ENCODE measurements around the gene TGFB1I1.
A peak's percentile ranks its signal among the peaks of the same experiment; 100 is the strongest.

The TGFB1I1 gene

GRCh38 chr16:31452631-31453106 lies 19.3 kb upstream of the TGFB1I1 start:
- DNase-seq (ENCODE audit: low read depth, low spot score), result peak; percentile 73

DNA sequence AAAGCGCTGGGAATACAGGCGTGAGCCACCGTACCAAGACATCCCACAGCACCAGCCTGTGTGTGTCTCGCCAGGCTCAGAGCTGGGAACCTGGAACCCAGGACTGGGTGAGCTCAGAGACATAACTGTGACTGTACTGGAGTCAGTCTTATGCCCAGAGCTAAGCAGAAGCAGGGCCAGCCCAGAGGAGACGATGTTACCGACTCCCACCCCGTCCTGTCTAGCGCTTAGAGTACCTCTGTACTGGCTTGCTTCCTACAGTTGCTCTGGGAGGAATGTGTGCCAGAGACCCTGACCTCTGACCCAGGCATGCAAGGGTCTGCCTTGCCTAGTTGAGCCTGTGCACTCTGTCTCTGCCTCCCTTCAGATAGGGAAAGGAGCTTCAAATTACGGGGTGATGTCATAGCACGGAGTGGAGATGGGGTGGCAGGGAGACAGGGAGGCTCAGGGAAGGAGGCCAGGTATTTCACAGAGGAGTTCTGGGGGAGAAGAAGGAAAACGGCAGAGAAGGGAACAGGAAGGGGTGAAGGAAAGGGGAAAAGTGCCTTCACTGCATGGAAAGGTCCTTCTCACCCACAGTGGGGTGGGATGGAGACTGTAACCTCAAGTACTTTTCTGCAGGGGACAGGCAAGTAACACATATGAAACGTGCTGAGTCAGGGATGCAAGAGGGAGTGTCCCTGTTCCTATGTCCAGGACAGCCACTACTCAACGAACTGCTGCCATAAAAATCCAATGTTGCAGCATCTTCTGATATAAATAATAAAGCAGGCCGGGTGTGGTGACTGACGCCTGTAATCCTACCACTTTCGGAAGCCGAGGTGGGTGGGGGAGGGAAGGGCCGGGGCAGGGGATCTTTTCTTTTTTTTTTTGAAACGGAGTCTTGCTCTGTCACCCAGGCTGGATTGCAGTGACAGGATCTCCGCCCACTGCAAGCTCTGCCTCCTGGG lies 18.4 kb upstream of the TGFB1I1 start:
- no peak for DNase-seq (ENCODE audit: low read depth, low spot score)

- no peak for DNase-seq (ENCODE audit: low read depth, low spot score)
Observed at GRCh38 chr16:31455601-31456314, 16.2 kb upstream of the TGFB1I1 start.

- DNase-seq (ENCODE audit: low read depth, low spot score), result no peak
Observed at GRCh38 chr16:31456988-31457360, 15.0 kb upstream of the TGFB1I1 start.

DNA sequence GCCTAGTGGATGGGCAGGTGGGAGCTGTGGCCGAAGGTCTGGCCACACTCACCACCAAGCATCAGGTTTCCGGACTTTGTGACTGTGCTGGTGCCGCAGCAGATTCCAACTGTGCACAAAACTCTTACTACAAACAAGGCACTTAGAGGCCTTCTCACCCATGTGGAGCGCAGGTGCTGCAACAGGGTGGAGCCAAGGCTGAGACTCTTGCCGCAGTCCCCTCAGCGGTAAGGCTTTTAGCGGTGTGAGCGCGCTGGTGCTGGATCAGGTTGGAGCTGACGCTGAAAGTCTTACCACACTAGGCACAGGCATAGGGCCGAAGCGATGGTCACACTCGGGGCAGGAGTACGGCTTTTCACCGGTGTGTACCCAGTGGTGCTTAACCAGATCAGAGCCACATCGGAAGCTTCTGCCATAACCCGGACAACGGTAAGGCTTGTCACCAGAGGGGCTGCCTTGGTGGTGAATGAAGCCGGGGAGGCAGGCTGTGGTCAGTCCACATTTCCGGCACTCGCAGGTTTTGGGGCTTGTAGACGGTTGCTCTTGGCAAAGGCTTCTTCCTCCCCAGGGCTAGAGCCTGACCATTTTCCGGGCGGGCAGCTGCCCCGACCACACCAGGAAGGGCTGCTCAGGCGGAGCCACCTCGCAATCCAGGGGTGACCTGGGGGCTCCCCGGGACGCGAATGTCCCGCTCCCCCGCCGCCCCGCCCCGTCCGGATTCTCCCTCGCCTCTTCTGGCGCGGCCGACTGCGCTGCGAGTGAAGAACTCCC lies 13.7 kb upstream of the TGFB1I1 start:
- no peak for DNase-seq (ENCODE audit: low read depth, low spot score)

DNA sequence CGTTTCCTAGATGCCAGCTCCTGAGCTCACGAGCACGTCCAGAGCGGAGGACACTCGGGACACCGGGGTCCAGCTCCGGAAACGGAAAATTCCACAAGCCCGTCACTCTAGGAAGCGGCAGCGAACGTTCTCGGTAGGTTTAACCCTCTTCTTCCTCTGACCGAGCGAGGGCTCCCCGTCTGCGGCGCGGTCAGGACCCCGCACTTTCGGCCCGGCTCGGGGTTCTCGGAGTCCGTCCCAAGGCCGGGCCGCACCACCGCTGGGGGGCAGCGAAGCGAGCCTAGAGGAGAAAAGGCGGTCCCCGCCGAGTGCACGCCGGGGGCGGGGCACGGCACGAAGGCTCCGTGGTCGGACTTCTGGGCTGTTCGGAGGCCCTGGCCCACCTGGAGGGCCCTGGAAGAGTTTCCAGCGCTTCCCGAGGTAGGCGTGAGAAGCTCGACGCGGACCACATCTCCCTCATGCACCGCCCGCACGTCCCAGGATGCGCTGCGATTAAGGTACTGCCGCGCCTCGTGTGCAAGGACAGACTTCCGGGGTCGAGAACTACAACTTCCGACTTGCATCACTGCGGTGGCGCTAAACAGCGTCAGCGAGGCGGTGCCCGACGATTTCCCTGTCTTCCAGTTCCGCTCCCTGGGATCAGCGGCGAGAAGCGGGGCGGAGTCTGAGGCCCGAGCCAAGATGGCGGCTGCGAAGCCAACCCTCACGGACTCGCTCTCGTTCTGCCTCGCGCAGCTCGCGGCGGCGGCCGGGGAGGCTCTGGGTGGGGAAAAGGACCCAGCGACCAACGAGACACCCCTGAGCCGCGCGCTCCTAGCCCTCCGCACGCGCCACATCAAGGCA lies 12.9 kb upstream of the TGFB1I1 start, which contains the start of gene ARMC5:
Gene ARMC5 (plus strand): TSS at position 658 of the 843 bp plus-strand sequence. CDS start 24 bp downstream, at position 682.
- DNase-seq (ENCODE audit: low read depth, low spot score), result peak; percentile 97

DNA sequence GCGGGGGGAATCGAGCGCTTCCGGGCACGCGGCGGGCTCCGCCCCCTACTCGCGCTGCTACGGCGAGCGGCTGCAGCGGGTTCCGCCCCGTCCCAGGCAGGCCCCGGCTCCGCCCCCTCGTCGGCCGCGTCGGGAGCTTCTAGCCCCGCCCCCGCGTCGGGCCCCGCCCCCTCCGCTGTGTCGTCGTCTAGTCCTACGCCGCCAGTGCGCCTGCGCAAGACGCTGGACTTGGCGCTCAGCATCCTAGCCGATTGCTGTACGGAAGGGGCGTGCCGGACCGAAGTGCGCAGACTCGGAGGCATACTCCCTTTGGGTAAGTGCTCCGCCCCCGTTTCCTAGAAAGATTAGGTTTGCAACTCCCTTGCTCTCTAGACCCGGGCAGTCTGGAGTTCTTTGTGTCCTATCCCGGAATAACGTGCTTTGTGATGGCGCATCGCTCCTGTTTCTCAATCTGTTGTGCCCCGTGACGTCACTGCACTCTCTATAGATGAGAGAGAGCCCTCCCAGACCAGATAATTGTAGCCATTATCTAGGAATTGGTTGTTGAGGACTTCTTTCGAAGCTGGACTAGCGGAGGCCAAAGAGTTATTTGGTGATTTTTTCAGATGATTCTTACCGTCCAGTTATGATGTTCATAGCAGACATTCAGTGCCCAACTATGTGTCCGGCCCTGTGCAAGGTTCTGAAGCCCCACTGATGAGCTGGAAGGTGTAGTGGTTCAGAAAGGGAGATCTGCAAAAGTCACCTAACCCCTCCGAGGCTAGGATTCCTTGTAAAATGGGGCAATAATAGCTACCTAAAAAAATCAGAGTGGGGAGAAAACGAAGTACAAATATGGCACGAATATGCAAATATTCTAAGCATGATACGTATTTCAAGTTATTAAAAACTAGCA lies 12.0 kb upstream of the TGFB1I1 start:
- peak; percentile 97 for DNase-seq (ENCODE audit: low read depth, low spot score)

DNA sequence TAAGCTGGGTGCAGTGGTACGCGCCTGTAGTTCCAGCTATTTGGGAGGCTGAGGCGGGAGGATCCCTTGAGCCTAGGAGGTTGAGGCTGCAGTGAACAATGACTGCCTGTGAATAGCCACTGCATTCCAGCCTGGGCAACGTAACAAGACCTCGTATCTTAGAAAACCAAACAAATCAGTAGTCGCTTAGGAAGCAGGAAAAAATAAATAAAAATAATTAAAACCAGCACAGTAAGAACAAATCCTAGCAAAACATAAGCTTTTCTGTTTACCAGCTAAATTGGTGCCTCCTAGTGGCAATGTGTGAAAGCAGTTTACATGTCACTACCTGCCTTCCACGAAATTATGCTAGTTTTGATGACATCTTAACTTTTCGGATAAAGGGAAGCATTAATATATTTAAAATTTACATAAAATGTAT lies 11.4 kb upstream of the TGFB1I1 start:
- no peak for DNase-seq (ENCODE audit: low read depth, low spot score)

DNA sequence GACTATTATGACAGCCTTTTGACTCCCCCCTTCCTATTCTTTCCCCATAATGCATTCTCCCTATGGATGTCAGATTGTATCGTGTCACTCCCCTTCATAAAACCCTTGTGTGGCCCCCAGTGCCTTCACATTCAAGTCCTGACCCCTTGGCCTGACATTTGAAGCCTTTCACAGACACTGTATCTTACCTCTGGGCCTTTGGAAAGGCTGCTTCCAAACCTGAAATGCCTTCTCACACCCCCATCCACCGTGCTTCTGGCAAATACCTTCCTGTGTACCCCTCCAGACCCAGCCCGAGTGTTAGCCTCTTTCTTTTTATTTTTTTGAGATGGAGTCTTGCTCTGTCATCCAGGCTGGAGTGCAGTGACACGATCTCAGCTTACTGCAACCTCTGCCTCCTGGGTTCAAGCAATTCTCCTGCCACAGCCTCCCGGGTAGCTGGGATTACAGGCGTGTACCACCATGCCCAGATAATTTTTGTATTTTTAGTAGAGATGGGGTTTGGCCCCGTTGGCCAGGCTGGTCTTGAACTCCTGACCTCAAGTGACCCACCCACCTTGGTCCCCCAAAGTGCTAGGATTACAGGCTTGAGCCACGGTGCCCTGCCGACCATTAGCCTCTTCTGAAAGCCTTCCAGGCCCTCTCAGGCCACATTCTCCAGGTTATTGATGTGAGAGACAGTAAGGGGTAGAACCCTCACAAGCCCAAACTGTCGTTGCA lies 10.6 kb upstream of the TGFB1I1 start:
- no peak for DNase-seq (ENCODE audit: low read depth, low spot score)

GRCh38 chr16:31461921-31462804 lies 9.8 kb upstream of the TGFB1I1 start:
- no peak for DNase-seq (ENCODE audit: low read depth, low spot score)

- no peak for DNase-seq (ENCODE audit: low read depth, low spot score)
Observed at GRCh38 chr16:31464348-31464769, 7.6 kb upstream of the TGFB1I1 start.

DNA sequence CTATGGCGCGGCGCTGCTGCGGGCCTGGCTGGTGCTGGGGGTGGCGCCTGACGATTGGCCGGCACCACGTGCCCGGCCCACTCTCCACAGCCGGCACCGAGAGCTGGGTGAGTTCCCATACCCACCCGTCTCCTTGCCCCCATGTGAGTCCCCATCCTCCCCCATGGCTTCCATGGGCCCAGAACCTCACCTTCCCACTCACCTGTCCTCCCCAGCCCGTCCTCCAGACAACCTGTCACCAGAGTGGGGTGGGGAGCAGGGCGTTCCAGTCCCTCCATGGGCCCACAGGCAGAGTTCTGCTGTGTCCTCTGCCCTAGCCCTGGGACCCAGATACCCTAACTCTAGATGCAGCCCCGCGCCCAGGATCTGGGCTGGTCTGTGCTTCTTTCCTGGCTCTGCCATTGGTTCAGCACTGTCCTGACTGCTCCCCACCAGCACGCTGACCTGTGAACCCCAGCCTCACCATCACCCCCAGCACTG lies 7.1 kb upstream of the TGFB1I1 start:
- DNase-seq (ENCODE audit: low read depth, low spot score), result no peak

DNA sequence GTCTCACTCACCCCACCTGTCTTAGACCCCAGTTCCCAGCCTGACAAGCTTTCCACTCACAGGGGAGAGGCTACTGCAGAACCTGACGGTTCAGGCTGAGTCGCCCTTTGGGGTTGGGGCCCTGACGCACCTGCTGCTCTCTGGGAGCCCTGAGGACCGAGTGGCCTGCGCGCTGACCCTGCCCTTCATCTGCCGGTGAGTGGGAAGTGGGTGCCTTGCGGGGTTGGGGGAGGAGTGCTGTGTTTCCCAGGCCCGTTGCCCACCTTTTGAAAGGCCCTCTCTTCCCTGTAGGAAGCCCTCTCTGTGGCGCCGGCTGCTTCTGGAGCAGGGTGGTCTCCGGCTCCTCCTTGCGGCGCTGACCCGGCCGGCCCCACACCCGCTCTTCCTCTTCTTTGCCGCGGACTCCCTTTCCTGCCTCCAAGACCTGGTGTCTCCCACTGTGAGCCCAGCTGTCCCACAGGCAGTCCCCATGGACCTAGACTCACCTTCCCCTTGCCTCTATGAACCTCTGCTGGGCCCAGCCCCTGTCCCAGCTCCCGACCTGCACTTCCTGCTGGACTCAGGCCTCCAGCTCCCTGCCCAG lies 6.1 kb upstream of the TGFB1I1 start:
- DNase-seq (ENCODE audit: low read depth, low spot score), result no peak

- no peak for DNase-seq (ENCODE audit: low read depth, low spot score)
Observed at GRCh38 chr16:31466381-31466841, 5.5 kb upstream of the TGFB1I1 start.

- DNase-seq (ENCODE audit: low read depth, low spot score), result no peak
Observed at GRCh38 chr16:31467151-31467773, 4.7 kb upstream of the TGFB1I1 start.

- DNase-seq (ENCODE audit: low read depth, low spot score), result no peak
Observed at GRCh38 chr16:31467858-31468257, 4.1 kb upstream of the TGFB1I1 start.

DNA sequence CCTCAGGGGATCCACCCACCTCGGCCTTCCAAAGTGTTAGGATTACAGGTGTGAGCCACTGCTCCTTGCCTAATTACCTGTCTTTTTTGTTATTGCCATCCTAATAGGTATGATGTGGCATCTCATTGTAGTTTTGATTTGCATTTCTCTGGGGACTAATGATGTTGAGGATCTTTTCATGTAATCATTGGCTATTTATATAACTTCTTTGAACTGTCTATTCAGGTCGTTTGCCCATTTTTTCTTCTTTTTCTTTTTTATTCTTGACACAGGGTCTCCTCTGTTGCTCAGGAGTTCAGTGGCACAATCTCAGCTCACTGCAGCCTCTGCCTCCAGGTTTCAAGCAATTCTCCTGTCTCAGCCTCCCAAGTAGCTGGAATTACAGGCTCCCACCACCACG lies 1.3 kb upstream of the TGFB1I1 start:
- DNase-seq (ENCODE audit: low read depth, low spot score), result no peak

Measured in smooth muscle cell of the brain vasculature (primary cell).